Endometrial microvascular endothelial cells (primary cell): ENCODE data around the gene PBLD. TPM values are rescaled to one million over a fixed set of nuclear protein-coding genes. Genes with fewer than 3 reads are reported as not detected.

ENCODE experiments used
- in situ Hi-C: cut with HindIII; loops from 2 replicates; pipeline ENCODE4 v1.10.0; 2017; ENCODE audit warnings: low sequenced_read_pairs, low pct_unique_long_range_greater_than_20kb; ENCODE audit errors: inconsistent ontology term
- total RNA-seq: library from RNA; depleted of rRNA; stranded (reverse); fragments of >200 nt; gene quantifications from one replicate; pipeline ENCODE4 v1.2.3, GENCODE V29; 2015; ENCODE audit errors: inconsistent ontology term

PBLD gene
- 0.84 TPM for total RNA-seq

- in situ Hi-C loops, result no loop called here
Observed at GRCh38 chr10:68332259-68333057, at the start of gene PBLD. TSS of gene PBLD (minus strand) at chr10:68332928. CDS start at chr10:68306844, 26,084 bp downstream.

GRCh38 chr10:68371604-68372003 lies 38.9 kb upstream of the PBLD start:
- in situ Hi-C loops, result no loop called here

- in situ Hi-C loops, result no loop called here
Observed at GRCh38 chr10:68367121-68367520, 34.4 kb upstream of the PBLD start.

GRCh38 chr10:68366600-68366999 lies 33.9 kb upstream of the PBLD start:
- in situ Hi-C loops, result no loop called here

- in situ Hi-C loops, result no loop called here
Observed at GRCh38 chr10:68365611-68366010, 32.9 kb upstream of the PBLD start.

- in situ Hi-C loops, result no loop called here
Observed at GRCh38 chr10:68364101-68364886, 31.6 kb upstream of the PBLD start.

- in situ Hi-C loops, result no loop called here
Observed at GRCh38 chr10:68362590-68362989, 29.9 kb upstream of the PBLD start.

- in situ Hi-C loops, result no loop called here
Observed at GRCh38 chr10:68359189-68359588, 26.5 kb upstream of the PBLD start.

- in situ Hi-C loops, result no loop called here
Observed at GRCh38 chr10:68353537-68353936, 20.8 kb upstream of the PBLD start.

GRCh38 chr10:68348265-68348741 lies 15.6 kb upstream of the PBLD start:
- in situ Hi-C loops, result no loop called here

GRCh38 chr10:68346774-68347173 lies 14.0 kb upstream of the PBLD start:
- in situ Hi-C loops, result no loop called here

GRCh38 chr10:68345621-68346020 lies 12.9 kb upstream of the PBLD start:
- in situ Hi-C loops, result no loop called here

- in situ Hi-C loops, result no loop called here
Observed at GRCh38 chr10:68342909-68343516, 10.3 kb upstream of the PBLD start.

- in situ Hi-C loops, result no loop called here
Observed at GRCh38 chr10:68340358-68341080, 7.8 kb upstream of the PBLD start.

GRCh38 chr10:68336754-68337351 lies 4.1 kb upstream of the PBLD start:
- in situ Hi-C loops, result no loop called here

GRCh38 chr10:68334672-68335467 lies 2.1 kb upstream of the PBLD start:
- in situ Hi-C loops, result no loop called here

- in situ Hi-C loops, result no loop called here
Observed at GRCh38 chr10:68333440-68334431, 1.0 kb upstream of the PBLD start.
